ENCODE data around the gene SYTL5.

DNA sequence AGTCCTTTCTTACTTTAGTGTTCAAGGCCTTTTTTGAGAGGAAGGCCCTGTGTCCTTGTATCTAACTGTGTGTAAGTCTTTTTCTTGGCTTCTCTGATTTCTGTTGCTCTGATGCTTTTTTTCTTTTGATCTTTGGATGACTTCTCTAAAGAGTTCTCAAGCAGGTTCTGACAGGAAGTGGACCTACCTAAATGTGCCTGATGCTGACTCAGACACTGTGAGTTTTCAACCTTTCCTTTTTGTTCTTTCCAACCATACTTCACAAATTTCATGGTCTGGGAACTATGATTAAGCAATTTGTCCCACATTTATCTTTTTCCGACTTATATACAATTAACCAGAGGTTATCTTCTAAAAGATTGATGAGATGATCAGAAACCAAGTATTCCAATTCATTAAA, 96.5 kb downstream of the SYTL5 start:
- TF ChIP-seq RFX5 (IDR thresholded peaks at IDR 0.05) (no peak), KDM1A (IDR thresholded peaks at IDR 0.05; ENCODE audit: low read depth) (no peak)

Measured in A549 (cell line).